Activated CD8-positive, alpha-beta T cell treated with anti-CD3 and anti-CD28 coated beads for 36 hours (primary cell): ENCODE results near the gene ATG13. TPM values are rescaled to one million over a fixed set of nuclear protein-coding genes. Genes with fewer than 3 reads are reported as not detected.
A peak's percentile ranks its signal among the peaks of the same experiment; 100 is the strongest.
"Not testable (repeated sequence)": the region's sequence is repeated elsewhere in the genome, so short reads cannot be mapped to it uniquely, and the experiment has no call there.

Experiments
- ATAC-seq: fragments of 200-7000 bp; cut with Tn5 transposase; one replicate; pipeline ENCODE4 v1.10.0; 2021; ENCODE audit warnings: mild to moderate bottlenecking, moderate library complexity
- CTCF ChIA-PET: fragments of 350-600 bp; sonication (Branson Sonifier 250); formaldehyde crosslinking; loops from one replicate; lab custom pipeline; 2021; ENCODE audit warnings: antibody characterized with exemption; lab: Charles Lee
- POLR2A ChIA-PET: fragments of 350-600 bp; sonication (Branson Sonifier 250); formaldehyde crosslinking; loops from one replicate; lab custom pipeline; 2021; ENCODE audit warnings: antibody characterized with exemption; lab: Charles Lee
- DNase-seq: peaks from one replicate; pipeline ENCODE4 v3.0.0-alpha.2; 2020
- H3K27ac Mint-ChIP-seq: one replicate; pipeline ENCODE4 v1.8.0; 2021; ENCODE audit warnings: mild to moderate bottlenecking, mixed read lengths
- H3K27me3 Mint-ChIP-seq: one replicate; pipeline ENCODE4 v1.8.0; 2021; ENCODE audit warnings: mixed read lengths
- H3K36me3 Mint-ChIP-seq: one replicate; pipeline ENCODE4 v1.8.0; 2021; ENCODE audit warnings: low read depth, mixed read lengths
- H3K4me1 Mint-ChIP-seq: one replicate; pipeline ENCODE4 v1.8.0; 2021; ENCODE audit warnings: low read depth, mixed read lengths
- H3K4me3 Mint-ChIP-seq: one replicate; pipeline ENCODE4 v1.8.0; 2021; ENCODE audit warnings: mild to moderate bottlenecking, moderate library complexity, mixed read lengths
- H3K9me3 Mint-ChIP-seq: one replicate; pipeline ENCODE4 v1.8.0; 2021; ENCODE audit warnings: mixed read lengths
- CTCF ChIP-seq: fragments of 200-600 bp; IDR thresholded peaks from one replicate; pipeline ENCODE4 v1.8.0; 2022; ENCODE audit warnings: antibody characterized with exemption, mild to moderate bottlenecking
- intact Hi-C: fragments of 100-400 bp; cut with micrococcal nuclease; formaldehyde crosslinking; loops from one replicate; pipeline ENCODE4 v1.10.0; 2022
- total RNA-seq, 2 experiments: library from RNA; stranded (reverse); gene quantifications; one replicate each; pipeline ENCODE4 v1.2.3, GENCODE V29; 2021

The ATG13 gene
- total RNA-seq, 2 experiments from 2014 or later: 53.4 to 61.2 TPM

GRCh38 chr11:46701078-46701654, 83.8 kb downstream of the ATG13 start:
- H3K9me3 Mint-ChIP-seq: no peaks in the 10 kb centered on the region
- H3K27ac Mint-ChIP-seq: peak overlapping the region; percentile 99
- H3K36me3 Mint-ChIP-seq: peaks cover 32% of the 10 kb centered on the region
- intact Hi-C loops: no loop called here
- H3K4me1 Mint-ChIP-seq: peaks cover 42% of the 10 kb centered on the region
- ChIA-PET POLR2A (interaction anchor here (0.6 to 2.2 kb wide), 10 partner anchors 8 to 141 kb away, joined by 3 to 15 read pairs (median 5); partner anchors contain the start of gene ATG13), CTCF (interaction anchor here (0.6 to 1.6 kb wide), 7 partner anchors 12 to 878 kb away, joined by 3 to 5 read pairs (median 3); no protein-coding TSS in a partner anchor)
- DNase-seq: no peak
- peak overlapping the region; percentile 97 for H3K4me3 Mint-ChIP-seq
- no peak for ATAC-seq
- no peak for TF ChIP-seq CTCF
- H3K27me3 Mint-ChIP-seq: no peaks in the 10 kb centered on the region

DNA sequence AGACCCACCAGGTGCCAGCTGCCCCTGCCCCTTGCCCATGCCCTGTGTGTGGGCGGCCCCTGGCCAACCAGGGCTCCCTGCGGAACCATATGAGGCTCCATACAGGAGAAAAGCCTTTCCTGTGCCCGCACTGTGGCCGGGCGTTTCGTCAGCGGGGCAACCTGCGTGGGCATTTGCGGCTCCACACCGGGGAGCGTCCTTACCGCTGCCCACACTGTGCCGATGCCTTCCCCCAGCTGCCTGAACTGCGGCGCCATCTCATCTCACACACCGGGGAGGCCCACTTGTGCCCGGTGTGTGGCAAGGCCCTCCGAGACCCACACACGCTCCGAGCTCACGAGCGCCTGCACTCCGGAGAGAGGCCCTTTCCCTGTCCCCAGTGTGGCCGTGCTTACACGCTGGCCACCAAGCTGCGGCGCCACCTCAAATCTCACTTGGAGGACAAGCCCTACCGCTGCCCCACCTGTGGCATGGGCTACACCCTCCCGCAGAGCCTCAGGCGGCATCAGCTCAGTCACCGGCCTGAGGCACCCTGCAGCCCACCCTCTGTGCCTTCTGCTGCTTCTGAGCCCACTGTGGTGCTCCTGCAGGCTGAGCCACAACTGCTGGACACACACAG, 87.8 kb downstream of the ATG13 start:
- DNase-seq: no peak
- Mint-ChIP-seq H3K36me3 (peaks cover 29% of the 10 kb centered on the region), H3K4me1 (peaks cover 19% of the 10 kb centered on the region), H3K27me3 (no peaks in the 10 kb centered on the region), H3K9me3 (no peaks in the 10 kb centered on the region), H3K27ac (no peak overlapping the region), H3K4me3 (no peak overlapping the region)
- intact Hi-C loops: no loop called here
- no peak for ATAC-seq
- ChIA-PET POLR2A (interaction anchor here (1.0 to 1.2 kb wide), 2 partner anchors 14 to 172 kb away, joined by 3 read pairs; partner anchors contain the start of gene F2), CTCF (no interaction called here)
- no peak for TF ChIP-seq CTCF

- CTCF ChIA-PET: no interaction called here
- Mint-ChIP-seq H3K27me3 (no peaks in the 10 kb centered on the region), H3K4me1 (peaks cover 13% of the 10 kb centered on the region), H3K36me3 (peaks cover 22% of the 10 kb centered on the region), H3K4me3 (no peak overlapping the region), H3K27ac (no peak overlapping the region), H3K9me3 (no peaks in the 10 kb centered on the region)
- DNase-seq (no peak), ATAC-seq (no peak)
- no peak for TF ChIP-seq CTCF
- POLR2A ChIA-PET: interaction anchor here (1.1 to 1.3 kb wide), 2 partner anchors 17 to 19 kb away, joined by 3 read pairs; no protein-coding TSS in a partner anchor
- intact Hi-C loops: no loop called here
Measured at GRCh38 chr11:46706886-46707285, 89.5 kb downstream of the ATG13 start.

GRCh38 chr11:46709351-46709750, 92.0 kb downstream of the ATG13 start:
- H3K27ac Mint-ChIP-seq, H3K4me3 Mint-ChIP-seq: not testable (repeated sequence)
- POLR2A ChIA-PET: interaction anchor here (1.5 kb wide), 1 partner anchor 9 kb away, joined by 3 read pairs; the partner anchor contains the start of genes ARHGAP1 and ZNF408

DNA sequence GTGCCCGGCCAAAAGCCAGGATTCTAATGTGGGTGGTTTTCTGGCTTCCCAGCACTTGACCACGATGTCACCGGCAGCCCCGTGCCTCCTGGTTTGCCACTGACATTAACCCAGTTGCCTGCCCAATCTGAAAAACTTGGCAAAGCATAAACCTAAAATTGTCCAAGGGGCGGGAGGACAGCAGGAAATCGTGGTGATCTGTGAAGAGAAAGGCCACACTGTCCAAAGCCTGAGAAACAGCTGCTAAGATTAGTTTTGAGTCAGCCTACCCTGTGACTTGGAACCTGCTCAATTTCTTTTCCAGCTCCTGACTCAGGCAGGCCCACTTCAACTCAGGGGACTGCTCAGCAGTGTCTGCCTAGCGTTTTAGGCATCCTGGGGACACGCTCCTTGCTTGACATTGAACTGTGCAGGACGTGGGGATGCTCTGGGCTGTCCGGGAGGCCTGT, 93.5 kb downstream of the ATG13 start:
- CTCF ChIA-PET: no interaction called here

More at GRCh38 chr11:46709351-46709750, 92.0 kb downstream of the ATG13 start:
- CTCF ChIA-PET, H3K9me3 Mint-ChIP-seq, intact Hi-C loops, H3K27me3 Mint-ChIP-seq, ATAC-seq, H3K36me3 Mint-ChIP-seq, DNase-seq, H3K4me1 Mint-ChIP-seq: not testable (repeated sequence)

More for the DNA sequence above, 93.5 kb downstream of the ATG13 start:
- Mint-ChIP-seq H3K4me3 (no peak overlapping the region), H3K9me3 (no peaks in the 10 kb centered on the region), H3K4me1 (no peaks in the 10 kb centered on the region), H3K36me3 (no peaks in the 10 kb centered on the region), H3K27me3 (no peaks in the 10 kb centered on the region), H3K27ac (no peak overlapping the region)
- POLR2A ChIA-PET: interaction anchor here (0.9 kb wide), 1 partner anchor 10 kb away, joined by 3 read pairs; the partner anchor contains the start of gene ZNF408
- ATAC-seq: no peak
- intact Hi-C loops: no loop called here
- TF ChIP-seq CTCF: no peak
- DNase-seq: no peak
